ENCODE measurements around the gene OPCML.

Gene OPCML

DNA sequence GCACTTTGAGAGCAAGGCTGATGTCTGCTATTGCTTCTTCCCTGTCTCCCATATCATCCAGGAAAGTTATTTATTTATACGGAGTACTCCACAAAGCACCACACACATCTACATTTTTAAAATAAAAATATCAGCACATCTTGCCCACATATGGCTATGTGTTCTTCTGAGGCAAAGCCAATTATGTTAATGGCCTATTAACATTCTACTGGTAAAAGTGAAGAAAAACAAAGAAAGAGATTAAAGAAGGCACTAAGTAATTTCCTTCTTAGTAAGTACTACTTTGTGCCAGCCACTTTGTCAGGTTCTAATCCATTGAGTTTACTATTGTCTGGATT is 548.7 kb downstream of the OPCML start:
- DNase-seq (ENCODE audit: low read depth in 2 of 2), result no peak

DNA sequence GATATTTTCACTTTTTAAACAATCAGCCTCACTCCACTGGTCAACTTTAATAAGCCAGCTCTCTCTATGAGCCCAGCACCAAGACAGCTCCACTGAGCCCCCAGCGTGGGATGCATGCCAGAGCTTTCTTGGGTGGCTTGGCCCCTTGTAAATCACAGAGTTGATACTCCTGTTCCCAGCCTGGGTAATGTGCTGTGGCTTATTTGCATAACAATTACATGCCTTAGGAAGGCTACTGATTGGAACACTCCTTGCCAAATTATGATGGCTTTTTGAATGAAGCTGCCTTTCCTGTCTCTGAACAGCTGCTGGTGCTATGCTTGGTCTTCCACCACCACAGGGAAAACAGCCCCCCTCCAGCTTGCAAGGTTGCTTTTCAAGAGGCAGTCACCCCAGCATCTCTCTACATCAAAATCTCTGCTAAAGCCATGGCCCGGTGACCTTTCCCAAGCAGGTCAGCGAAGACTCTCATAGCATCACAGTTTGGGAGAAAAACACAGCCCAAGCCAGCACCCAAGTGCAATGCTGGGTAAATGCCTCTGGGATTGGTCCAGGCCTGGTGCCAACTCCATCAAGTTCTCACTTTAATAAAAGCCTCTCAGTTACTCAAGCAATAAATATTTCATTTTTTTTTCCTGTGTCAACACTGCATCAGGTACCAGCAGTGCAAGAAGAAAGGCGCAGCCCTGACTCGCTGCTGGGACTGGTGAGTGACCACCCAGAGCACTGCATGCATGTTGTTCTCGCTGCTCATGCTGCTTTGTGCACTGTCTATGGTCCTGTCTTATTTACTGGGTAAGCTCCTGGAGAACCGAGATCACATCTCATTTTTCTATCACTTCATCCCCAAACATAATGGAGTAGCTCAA is 549.3 kb downstream of the OPCML start:
- no peak for DNase-seq (ENCODE audit: low read depth in 2 of 2)

DNA sequence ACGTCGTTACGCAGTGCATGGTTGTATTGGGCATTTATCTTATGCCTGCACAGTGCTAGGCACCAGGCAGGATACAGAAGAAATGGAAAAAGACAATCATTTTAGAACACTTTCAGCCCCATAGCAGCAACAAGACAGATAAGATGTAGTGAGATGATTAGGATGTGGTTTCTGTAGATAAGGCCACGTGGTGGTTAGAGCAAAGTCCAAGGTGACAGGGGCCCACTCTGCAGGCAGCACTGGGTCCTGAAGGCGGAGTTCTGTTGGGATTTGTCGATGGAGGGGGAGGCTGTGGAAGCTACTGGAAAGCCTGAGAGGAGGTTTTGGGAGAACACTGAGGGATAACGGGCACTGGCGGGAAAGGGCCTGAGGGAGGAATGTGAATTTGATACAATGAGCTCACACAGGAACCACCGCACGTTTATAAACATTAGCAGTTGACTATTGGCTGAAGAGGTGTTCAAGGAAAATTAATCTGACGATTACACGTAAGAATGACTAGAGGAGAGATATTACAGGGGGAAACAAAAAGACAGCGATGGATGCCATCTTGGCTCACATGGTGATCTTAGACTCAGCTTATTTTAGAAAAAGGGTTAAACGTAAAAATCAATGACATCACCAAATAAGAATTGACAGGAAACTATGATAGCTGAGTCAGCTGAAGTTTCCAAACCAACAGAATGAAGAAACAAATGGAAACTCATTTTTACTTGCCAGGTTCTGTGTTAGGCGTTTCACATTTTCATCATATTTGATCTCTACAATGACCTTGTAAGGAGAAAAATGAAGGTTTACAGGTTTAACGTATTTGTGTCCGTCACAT is 551.0 kb downstream of the OPCML start:
- DNase-seq (ENCODE audit: low read depth in 2 of 2), result no peak

DNA sequence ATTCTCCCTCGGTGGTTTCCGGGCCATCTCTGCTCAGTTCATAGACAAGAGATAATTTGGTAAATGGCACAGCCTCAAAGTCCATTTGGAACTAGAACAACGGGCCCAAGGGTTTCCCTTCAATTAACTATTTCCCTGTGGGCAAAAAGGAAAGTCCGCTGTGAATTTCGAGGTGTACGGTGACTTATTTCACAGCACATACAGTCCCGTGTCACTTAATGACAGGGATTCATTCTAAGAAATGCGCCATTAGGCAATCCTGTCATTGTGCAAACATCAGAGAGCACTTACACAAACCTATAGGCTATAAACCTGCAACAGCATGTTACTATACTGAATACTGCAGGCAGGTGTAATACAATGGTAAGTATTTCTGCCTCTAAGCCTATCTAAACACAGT is 551.6 kb downstream of the OPCML start:
- DNase-seq (ENCODE audit: low read depth in 2 of 2), result no peak

DNA sequence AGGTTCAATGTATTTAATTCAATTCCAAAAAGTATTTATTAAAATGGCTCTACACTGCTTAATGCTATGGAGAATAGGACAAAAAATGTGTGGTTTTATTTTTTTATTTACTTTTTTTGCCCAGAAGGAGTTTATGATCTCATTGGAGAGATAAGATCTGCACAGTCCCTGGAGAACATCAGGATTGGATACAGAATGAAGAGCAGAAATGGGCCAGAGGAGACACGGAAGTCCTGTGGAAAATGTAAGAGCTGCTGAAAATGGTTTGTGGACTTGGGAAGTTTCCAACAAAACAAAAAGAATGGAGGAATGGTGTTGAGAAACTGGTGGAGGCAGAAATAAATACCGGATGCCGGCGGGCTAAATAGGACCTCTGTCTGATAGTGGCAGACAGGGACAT is 554.6 kb downstream of the OPCML start:
- DNase-seq (ENCODE audit: low read depth in 2 of 2), result no peak

DNA sequence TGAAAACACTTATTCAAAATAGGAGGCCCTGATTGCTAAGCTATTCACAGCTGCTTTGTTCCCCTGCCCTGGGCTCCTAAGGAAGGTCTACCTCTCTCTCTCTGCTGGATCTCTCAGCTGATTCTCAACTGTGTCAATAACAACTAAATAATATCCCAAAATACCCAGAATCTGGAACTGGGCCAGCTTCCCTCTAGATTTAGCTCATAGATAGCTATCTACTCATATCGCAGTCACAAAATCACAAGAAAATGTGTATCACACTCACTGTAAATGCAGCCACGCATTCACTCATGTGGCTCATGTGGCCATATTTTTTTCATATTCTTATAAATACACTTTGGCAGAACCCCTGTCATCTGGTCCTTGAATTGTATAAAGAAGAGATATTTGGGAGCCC is 555.1 kb downstream of the OPCML start:
- DNase-seq (ENCODE audit: low read depth in 2 of 2), result no peak

DNA sequence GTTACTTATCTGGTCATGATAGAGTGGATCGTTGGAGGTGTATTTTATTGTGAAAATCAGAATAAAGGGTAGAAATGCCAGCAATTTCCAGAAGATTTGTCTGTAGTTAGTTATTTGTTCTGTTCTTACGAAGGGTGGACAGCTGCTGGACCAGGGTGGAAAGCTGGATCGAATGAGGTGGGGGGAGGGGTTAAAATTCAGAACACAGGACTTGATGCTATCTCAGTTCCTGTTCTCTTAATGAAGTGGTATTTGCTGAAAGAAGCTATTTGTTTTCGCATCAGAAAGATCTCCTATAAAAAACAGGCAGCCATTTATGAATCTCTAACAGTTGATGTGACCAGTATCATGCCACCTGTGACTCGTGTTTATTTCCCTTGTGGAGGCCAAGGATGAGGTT is 556.2 kb downstream of the OPCML start:
- no peak for DNase-seq (ENCODE audit: low read depth in 2 of 2)

DNA sequence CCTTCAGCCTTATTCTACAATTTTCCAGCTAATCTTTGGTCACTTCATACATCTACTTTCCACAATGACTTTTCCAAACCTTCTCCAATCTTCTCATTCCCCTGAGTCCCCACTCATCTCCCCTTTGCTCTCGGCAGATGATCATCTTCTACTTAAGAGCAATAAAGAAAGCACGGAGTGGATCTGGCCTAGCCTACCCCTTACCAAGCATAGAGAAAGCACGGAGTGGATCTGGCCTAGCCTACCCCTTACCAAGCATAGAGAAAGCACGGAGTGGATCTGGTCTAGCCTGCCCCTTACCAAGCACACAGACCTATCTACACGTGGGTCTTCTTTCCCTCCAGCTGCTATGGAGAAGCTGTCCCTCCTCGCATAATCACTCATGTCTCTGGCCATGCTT is 558.6 kb downstream of the OPCML start:
- DNase-seq (ENCODE audit: low read depth in 2 of 2), result no peak

DNA sequence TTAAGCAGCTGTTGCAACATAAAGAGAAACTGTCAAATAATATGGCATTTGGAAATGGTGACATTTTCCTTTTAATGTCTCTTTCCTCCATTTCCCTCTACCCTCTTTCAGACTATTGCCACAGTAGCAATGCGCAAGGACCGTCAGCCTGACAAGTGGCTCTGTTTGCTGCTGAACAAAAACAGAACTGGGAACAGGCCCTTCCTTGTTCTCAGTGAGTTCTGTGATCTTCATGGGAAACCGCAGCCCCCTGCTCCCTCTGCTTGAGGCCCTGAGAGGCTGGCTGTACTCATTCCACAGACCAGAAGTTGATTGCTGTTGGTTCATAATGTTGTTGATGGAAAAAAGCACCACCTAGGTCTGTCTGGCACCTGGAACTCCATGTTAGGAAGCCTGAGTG is 559.7 kb downstream of the OPCML start:
- DNase-seq (ENCODE audit: low read depth in 2 of 2), result no peak

DNA sequence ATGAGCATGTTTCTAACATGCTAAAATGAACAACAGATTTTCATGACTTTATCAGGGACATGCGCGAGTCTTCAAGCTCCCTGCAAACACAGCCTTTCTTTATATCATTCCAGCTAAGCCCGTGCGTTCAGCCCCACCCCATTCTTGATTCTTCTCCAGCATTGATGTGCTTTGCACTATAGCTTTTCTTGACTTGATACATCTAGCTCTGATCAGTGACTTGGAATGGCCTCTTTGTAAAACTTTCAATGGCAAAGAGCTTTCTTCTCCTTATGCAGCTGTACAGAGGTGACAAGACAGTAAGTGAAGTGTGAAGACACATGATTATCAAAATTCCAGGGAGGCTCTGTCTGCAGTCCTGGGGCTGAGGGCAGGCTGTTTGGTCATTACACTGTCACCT is 561.0 kb downstream of the OPCML start:
- no peak for DNase-seq (ENCODE audit: low read depth in 2 of 2)

DNA sequence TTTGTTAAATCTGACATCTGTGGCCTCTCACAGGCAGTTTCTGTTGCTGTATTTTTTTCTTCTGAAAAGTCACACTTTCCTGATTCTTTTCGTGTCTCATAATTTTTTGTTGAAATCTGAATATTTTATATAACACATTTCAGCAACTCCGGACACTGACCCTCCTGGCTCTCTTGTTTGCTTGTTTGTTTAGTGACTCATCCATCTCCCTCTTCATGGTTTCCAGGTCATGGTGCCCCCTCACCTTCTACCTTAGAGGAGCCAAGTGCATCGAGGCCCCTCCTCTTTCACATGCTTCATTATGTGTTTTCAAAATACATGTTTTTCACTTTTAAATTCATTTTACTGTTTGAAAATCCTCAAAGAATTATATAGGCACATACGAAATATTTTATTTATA is 562.4 kb downstream of the OPCML start:
- DNase-seq (ENCODE audit: low read depth in 2 of 2), result no peak

DNA sequence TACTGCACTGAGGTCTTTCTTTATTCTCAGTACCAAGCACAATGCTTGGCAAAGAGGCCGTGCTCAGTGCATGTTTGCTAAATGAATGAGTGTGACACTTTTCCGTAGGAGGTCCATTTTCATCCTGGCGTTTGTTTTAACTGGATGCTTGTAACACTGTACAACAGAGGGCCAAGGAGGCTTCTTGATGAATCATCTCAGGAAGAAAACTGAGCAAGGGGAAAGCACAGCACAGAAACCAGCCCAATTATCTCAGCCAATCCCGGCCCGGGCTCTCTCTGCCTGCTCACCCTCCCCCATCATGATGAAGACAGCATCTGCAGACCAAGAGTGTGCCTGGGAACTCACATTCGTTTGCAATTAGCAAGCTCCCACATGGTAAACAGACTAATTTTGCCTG is 570.3 kb downstream of the OPCML start:
- no peak for DNase-seq (ENCODE audit: low read depth in 2 of 2)

DNA sequence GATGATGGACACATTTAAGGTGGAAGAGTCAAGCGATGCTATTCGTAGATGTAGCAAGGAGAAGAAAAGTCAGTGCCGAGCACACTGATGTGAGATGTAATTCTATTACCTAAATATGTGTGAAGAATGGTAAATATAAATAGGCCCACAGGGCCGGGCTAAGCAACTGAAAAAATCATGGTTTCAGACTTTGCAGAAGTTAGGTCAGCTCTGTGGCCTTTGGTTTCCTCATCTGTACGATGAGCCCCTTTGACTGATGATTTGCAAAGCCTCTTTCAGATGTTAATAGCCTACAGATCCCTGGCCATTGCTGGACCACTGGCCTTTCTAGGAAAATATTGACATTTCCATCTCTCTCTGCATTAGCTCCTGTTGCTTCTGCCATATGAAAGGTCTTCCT is 570.8 kb downstream of the OPCML start:
- DNase-seq (ENCODE audit: low read depth in 2 of 2), result no peak

DNA sequence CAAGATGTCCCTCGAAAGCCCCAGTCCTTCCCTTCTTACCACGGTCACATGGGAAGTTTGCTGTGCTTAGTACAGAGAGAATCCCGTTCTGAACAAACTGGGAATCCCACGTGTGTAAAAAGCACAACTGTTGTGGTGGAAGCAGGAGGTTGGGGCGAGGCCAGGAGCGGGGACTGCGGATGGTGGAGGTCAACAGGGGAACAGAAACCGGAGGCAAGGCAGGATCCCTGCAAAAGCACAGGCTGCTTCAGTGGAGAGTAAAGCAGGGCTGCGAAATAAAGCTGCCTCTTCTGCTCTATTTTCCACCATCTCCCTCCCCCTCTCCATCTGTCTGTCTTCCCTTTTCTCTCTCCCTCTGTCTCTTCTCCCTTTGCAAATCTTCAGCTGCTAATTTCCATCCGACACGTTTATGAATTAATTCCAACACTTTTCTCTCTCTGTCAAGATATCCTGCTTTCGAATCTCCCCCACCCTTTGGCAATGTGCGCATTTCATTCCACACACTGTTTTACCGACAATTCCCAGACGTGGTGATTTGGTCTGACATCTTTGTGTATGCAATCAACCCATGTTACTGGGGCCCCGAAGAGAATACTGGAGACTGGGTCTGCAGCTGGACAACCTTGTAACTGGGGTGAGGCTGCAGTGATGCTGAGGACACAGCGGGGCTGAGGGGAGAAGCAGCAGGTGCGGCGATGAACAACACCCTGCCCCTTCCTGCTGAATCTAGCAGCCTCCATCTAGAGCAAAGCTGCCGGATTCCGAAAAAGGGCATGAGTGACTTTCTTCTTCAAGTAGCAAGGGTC is 571.8 kb downstream of the OPCML start:
- DNase-seq (ENCODE audit: low read depth in 2 of 2), result no peak

DNA sequence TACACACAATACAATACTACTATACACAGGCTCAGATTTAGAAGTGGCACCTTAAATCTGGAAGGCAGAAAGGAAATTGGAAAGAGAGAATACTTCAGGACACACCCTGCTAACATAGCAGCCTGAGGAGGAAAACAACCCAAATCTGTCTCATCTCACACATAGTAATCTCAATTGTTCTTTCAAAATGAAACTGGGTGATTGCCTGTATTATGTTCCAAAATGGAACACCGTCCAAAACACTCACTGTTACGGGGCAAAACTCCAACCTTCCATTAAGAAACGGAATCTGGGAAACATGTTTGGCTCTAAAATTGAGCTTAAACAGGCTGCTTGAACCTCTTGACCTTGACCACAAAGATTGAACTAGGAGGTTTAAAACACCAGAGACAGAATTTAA is 572.6 kb downstream of the OPCML start:
- DNase-seq (ENCODE audit: low read depth in 2 of 2), result no peak

DNA sequence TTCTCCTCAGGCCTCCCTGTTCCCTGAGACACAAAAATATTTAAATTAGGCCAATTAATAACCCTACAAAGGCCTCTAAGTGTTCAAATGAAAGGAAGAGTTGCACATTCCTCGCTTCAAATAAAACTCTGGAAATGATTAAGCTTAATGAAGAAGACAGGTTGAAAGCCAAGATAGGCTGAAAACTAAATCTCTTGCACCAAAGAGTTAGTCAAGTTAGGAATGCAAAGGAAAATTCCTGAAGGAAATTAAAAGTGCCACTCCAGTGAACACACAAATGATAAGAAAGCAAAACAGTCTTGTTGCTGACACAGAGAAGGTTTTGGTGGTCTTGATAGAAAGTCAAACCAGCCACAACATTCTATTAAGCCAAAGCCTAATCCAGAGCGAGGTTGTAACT is 574.4 kb downstream of the OPCML start:
- DNase-seq (ENCODE audit: low read depth in 2 of 2), result no peak

DNA sequence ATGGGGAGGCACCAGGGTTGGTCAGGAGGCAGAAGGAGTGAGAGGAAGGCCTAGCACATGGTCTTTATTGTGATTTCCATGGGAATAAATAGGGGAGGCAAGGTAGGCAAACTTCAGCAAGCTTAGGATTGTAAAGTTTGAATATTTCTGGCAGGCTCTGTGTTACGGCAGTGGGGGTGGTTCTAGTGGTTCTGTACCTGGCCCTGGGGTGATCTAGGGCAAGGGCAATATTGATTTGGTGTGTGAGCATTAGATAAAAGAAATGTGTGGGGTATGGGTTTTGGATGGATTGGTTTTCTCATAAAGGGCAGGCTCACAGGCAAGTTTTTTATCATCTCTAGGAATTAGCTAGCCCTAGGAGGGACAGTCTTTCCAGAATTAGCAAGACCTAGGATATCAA is 584.0 kb downstream of the OPCML start:
- no peak for DNase-seq (ENCODE audit: low read depth in 2 of 2)

DNA sequence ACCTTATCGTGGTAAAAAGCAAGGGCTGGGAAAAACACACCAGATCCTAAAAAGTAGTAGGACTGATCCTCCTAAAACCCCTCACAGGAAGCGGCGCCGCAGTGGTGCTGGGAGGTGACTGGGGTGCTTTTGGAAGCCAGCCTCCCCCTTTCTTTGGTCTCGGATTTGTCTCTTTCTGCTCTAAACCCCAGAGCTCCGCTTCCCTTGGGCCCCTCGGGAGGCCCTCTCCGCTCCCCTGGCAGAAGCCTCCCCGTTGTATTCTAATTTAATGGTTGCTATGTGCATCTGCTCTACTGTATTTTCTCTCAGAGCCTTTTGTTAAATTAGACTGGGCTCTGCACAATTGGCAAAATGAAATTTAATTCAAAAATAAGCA is 587.7 kb downstream of the OPCML start:
- no peak for DNase-seq (ENCODE audit: low read depth in 2 of 2)

DNA sequence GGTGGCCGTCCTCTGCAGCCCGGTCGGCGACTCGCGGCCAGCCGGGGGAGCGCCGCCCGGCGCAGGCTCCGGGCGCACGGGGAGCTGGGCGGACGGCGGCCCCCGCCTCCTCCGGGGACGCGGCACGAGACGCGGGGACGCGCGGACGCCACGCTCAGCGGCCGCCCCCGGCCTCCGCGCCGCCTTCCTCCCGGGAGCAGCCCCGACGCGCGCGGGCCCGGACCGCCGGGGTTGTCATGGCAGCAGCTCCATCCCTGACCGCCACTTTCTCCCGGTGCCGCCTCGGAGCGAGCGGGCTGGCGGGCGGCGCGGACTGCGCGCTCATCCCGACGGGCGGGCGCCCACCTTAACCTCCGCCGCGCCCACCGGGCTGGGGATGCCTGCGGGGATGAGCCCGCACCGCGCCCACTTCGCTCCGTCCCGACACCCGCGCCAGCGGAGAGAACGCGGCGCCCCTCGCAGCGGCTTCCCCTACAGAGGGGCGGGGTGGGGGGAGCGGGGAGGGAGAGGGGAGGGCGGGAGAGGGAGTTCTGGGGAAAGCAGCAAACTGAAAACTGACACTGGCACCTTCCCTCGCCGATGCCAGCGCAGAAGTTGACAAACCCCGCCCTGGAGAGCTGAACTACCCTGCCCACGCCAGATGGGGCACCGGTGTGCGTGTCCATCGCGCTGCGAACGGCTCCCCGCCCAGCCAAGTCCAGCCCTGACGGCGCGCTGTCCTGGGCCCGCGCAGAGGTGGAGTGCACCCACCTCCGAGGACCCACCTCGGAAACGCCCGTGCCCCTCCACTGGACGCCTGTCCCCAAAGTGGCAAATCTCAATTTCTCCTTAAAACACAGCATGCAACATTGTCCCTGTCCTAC is 588.4 kb downstream of the OPCML start:
- DNase-seq (ENCODE audit: low read depth in 2 of 2), result no peak

DNA sequence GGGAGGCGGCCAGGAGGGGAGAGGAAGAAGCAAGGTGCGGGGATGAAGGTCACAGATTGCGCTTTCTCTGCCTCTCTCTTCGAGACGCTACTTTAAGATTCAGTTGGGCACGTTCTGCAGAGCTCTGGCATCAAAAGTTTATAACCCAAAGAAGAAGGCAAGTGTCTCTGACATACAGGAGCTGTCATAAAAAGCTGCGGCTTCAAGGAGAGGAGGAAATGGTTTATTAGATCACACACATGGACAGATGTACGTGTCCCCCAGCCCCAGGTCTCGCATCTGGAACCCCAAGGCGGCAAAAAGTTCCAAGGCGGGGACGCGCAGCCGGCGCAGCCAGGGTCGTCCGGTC is 589.0 kb downstream of the OPCML start:
- DNase-seq (ENCODE audit: low read depth in 2 of 2), result no peak

DNA sequence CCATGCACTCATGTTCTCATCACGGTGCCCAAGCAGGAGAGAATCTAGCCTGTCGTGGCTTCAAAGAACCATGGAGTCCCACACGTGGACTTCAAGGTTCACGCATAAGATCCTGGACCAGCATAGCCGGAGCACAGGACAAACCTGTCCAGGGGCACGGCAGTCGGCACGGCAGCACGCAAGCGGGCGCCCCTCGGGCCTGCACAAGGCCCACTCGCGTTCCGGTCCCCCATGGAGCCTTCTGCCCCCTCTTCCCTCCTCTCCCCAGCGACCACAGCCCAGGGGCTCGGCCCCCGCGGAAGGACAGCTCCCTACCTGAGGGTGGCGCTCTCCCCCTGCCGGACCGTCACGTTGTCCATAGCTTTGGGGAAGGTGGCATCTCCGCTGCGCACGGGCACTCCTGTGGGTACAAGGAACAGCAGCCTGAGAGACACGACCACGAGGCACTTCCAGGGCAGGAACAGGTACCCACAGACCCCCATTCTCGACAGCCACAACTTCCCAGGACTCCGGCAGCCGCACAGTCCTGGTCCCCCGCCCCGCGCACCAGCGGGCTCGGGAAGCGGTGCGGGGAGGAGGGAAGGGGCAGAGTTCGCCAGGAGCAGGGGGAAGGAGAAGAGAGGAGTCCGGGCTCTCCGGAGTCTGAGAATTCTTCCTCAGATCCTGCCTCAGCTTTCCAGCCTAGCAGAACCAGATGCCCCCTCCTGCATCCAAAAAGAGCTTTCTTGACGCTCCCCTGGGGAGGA is 589.5 kb downstream of the OPCML start:
- no peak for DNase-seq (ENCODE audit: low read depth in 2 of 2)
